Lung (tissue), 12 donors: ENCODE results near the gene CLEC1A. TPM values are rescaled to one million over a fixed set of nuclear protein-coding genes. Genes with fewer than 3 reads are reported as not detected.

Source experiments
- ATAC-seq: fragments of 200-7000 bp; cut with Tn5 transposase; one replicate; pipeline ENCODE4 v1.9.1; 2020; ENCODE audit warnings: moderate number of reproducible peaks; ENCODE audit not compliant: insufficient read depth, low FRiP score
- DNase-seq, 3 donors: peaks; one replicate each; pipeline ENCODE4 v3.0.0-alpha.2; 2013 to 2017
- H3K27ac ChIP-seq, 2 donors: one replicate each; pipeline ENCODE4 v1.5.1; 2013; ENCODE audit warnings: mild to moderate bottlenecking in 2 of 2, moderate library complexity in 2 of 2, control low read depth in 1 of 2, inconsistent platforms in 1 of 2, low read depth in 1 of 2, low read length in 1 of 2
- H3K27me3 ChIP-seq, 3 donors: one replicate each; pipeline ENCODE4 v1.5.1; 2013; ENCODE audit warnings: low read length in 2 of 3; ENCODE audit not compliant: control insufficient read depth in 3 of 3, insufficient read depth in 3 of 3
- H3K36me3 ChIP-seq, 4 donors: one replicate each; pipeline ENCODE4 v1.5.1; 2013; ENCODE audit warnings: low read length in 4 of 4, mild to moderate bottlenecking in 1 of 4, moderate library complexity in 1 of 4; ENCODE audit not compliant: control insufficient read depth in 4 of 4, insufficient read depth in 4 of 4
- H3K4me1 ChIP-seq, 5 donors: one replicate each; pipeline ENCODE4 v1.5.1; 2013; ENCODE audit warnings: low read length in 5 of 5, mild to moderate bottlenecking in 2 of 5, moderate library complexity in 1 of 5; ENCODE audit not compliant: control insufficient read depth in 5 of 5, insufficient read depth in 5 of 5
- H3K4me3 ChIP-seq: one replicate; pipeline ENCODE4 v1.5.1; 2013; ENCODE audit warnings: mild to moderate bottlenecking, control low read depth, moderate library complexity
- H3K9ac ChIP-seq, 2 donors: one replicate each; pipeline ENCODE4 v1.5.1; 2013; ENCODE audit warnings: low read length in 2 of 2, control low read depth in 1 of 2; ENCODE audit not compliant: insufficient read depth in 1 of 2
- H3K9me3 ChIP-seq, 4 donors: one replicate each; pipeline ENCODE4 v1.5.1; 2013; ENCODE audit warnings: low read length in 3 of 4, mild to moderate bottlenecking in 1 of 4, moderate library complexity in 1 of 4; ENCODE audit not compliant: control insufficient read depth in 4 of 4, insufficient read depth in 3 of 4
- WGBS, 2 donors: extraction: QIAGEN DNeasy Blood & Tissue Kit; methylation state at CpG; one replicate each; pipeline ENCODE4 v1.1.7; 2013; 5-methylcytosine and 5-hydroxymethylcytosine counted together
- polyA plus RNA-seq, 2 donors: library from polyadenylated mRNA; stranded (reverse); fragments of 200-250 nt; gene quantifications; one replicate each; pipeline ENCODE4 v1.2.1, GENCODE V29; 2013
- total RNA-seq, 2 donors: library from RNA; depleted of rRNA in 1 of 2; stranded (reverse); fragments of >200 nt in 1 of 2; gene quantifications; one replicate each; pipeline ENCODE4 v1.2.1, GENCODE V29; 2014 to 2021
- TF ChIP-seq, protein P1 (sequence below): IDR thresholded peaks from 2 replicates; pipeline ENCODE4 v1.5.1; 2012; ENCODE audit warnings: mild to moderate bottlenecking; ENCODE audit errors: control extremely low read depth, extremely low read depth
- donor health status: control.
- donor health status: control.
- donor health status: Bipolar disorder and iron deficiency.
- donor health status: healthy.
- donor health status: DM: yes; HTN: yes; CAD: no.

CLEC1A gene
- total and polyA plus RNA-seq, 4 donors, result 6.8 to 18.7 (median 8.9) TPM

- Histone ChIP-seq H3K27ac (no peak overlapping the region), H3K27me3 (no peaks in the 10 kb centered on the region), H3K9ac (no peak overlapping the region), H3K9me3 (no peaks in the 10 kb centered on the region), H3K36me3 (no peaks in the 10 kb centered on the region), H3K4me3 (no peak overlapping the region), H3K4me1 (no peaks in the 10 kb centered on the region)
- TF ChIP-seq, protein P1, sequence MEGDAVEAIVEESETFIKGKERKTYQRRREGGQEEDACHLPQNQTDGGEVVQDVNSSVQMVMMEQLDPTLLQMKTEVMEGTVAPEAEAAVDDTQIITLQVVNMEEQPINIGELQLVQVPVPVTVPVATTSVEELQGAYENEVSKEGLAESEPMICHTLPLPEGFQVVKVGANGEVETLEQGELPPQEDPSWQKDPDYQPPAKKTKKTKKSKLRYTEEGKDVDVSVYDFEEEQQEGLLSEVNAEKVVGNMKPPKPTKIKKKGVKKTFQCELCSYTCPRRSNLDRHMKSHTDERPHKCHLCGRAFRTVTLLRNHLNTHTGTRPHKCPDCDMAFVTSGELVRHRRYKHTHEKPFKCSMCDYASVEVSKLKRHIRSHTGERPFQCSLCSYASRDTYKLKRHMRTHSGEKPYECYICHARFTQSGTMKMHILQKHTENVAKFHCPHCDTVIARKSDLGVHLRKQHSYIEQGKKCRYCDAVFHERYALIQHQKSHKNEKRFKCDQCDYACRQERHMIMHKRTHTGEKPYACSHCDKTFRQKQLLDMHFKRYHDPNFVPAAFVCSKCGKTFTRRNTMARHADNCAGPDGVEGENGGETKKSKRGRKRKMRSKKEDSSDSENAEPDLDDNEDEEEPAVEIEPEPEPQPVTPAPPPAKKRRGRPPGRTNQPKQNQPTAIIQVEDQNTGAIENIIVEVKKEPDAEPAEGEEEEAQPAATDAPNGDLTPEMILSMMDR, result peak; percentile 70
- peak; percentile 34 for ATAC-seq
- DNase-seq, result peak; percentile 57 to 74 (median 66)
- 11 to 25% methylated on average over 2 of the region's 2 CpGs for WGBS, 2 donors
These were observed 41.2 kb upstream of the CLEC1A start for GRCh38 chr12:10140001-10140400.

DNA sequence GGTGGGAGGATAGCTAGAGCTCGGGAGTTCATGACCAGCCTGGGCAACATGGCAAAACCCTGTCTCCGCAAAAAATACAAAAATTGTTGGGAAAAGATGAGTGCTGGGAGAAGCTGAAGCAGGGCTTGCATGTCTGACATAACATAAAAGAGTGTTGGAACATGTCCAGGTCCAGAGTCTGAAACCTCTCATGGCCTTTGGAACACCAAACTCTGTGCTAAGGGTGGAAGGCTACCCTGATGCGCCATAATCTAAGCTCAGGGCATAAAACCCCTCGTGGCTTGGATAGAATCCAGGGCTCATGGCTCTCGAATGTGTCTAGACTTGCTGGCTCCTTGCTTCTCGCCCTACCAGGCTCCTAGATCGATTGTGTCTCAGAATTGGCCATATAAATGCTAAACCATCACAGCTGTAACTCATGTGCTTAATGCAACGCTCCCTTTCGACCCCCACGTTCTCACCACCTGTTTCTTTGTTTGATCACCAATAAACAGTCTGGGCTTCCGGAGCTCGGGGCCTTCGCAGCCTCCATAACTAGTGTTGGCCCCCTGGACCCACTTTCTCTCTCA, 37.9 kb upstream of the CLEC1A start:
- no peak overlapping the region for H3K27ac ChIP-seq

DNA sequence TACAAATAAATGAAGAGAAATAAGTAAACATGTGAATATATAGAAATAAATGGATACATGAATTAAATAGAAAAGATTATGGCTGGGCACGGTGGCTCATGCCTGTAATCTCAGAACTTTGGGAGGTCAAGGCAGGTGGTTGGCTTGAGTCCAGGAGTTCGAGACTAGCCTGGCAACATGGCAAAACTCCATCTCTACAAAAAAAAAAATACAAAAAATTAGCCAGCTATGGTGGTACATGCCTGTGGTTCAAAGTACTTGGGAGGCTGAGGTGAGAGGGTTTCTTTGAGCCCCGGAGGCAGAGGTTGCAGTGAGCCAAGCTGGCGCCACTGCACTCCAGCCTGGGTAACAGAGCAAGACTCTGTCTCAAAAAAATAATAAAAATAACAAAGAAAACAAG, 36.3 kb upstream of the CLEC1A start:
- H3K4me1 ChIP-seq, result peaks cover 0 to 6% (median 0%) of the 10 kb centered on the region in 5 donors
- 78 to 88% methylated on average over 4 of the region's 4 CpGs for WGBS, 2 donors
- ATAC-seq (no peak), DNase-seq (no peak)
- H3K9ac ChIP-seq, result no peak overlapping the region
- H3K36me3 ChIP-seq, result no peaks in the 10 kb centered on the region
- H3K27me3 ChIP-seq, result no peaks in the 10 kb centered on the region
- no peaks in the 10 kb centered on the region for H3K9me3 ChIP-seq
- H3K27ac ChIP-seq, result no peak overlapping the region
- TF ChIP-seq, protein P1, result no peak
- no peak overlapping the region for H3K4me3 ChIP-seq

More for the DNA sequence above, 37.9 kb upstream of the CLEC1A start:
- peaks cover 0 to 6% (median 0%) of the 10 kb centered on the region in 5 donors for H3K4me1 ChIP-seq
- TF ChIP-seq, protein P1, result no peak
- H3K4me3 ChIP-seq, result no peak overlapping the region
- H3K36me3 ChIP-seq, result no peaks in the 10 kb centered on the region
- no peak overlapping the region for H3K9ac ChIP-seq
- DNase-seq, result peak in 2 of 3 donors; percentile 21 to 35
- no peaks in the 10 kb centered on the region for H3K27me3 ChIP-seq
- ATAC-seq, result no peak
- H3K9me3 ChIP-seq, result no peaks in the 10 kb centered on the region
- WGBS, 2 donors, result 83 to 86% methylated on average over 13 of the region's 13 CpGs
